Calu3 (cell line): ENCODE results near the gene CRIP2. TPM values are rescaled to one million over a fixed set of nuclear protein-coding genes. Genes with fewer than 3 reads are reported as not detected.
A peak's percentile ranks its signal among the peaks of the same experiment; 100 is the strongest.

Experiments used
- BruUV-seq: library from RNA; stranded (reverse); fragments of 400-500 nt; replicated peaks from 2 replicates; lab custom pipeline; 2021; lab: Mats Ljungman, UMichigan
- CTCF ChIA-PET: fragments of 300-600 bp; sonication (Branson Sonifier 250); formaldehyde crosslinking; loops from one replicate; lab custom pipeline; 2022; ENCODE audit warnings: antibody characterized with exemption; lab: Charles Lee
- DNase-seq: peaks from one replicate; pipeline ENCODE4 v3.0.0; 2022
- H3K27ac Mint-ChIP-seq: one replicate; pipeline ENCODE4 v1.8.0; 2022; ENCODE audit warnings: mixed read lengths; ENCODE audit not compliant: unreplicated experiment
- H3K27me3 Mint-ChIP-seq: one replicate; pipeline ENCODE4 v1.8.0; 2022; ENCODE audit warnings: mixed read lengths; ENCODE audit not compliant: unreplicated experiment
- H3K36me3 Mint-ChIP-seq: one replicate; pipeline ENCODE4 v1.8.0; 2022; ENCODE audit warnings: mild to moderate bottlenecking, moderate library complexity, mixed read lengths; ENCODE audit not compliant: insufficient read depth, unreplicated experiment
- H3K4me1 Mint-ChIP-seq: one replicate; pipeline ENCODE4 v1.8.0; 2022; ENCODE audit warnings: mild to moderate bottlenecking, low read depth, mixed read lengths; ENCODE audit not compliant: unreplicated experiment
- H3K4me3 Mint-ChIP-seq: one replicate; pipeline ENCODE4 v1.8.0; 2022; ENCODE audit warnings: mild to moderate bottlenecking, low read depth, moderate library complexity, mixed read lengths; ENCODE audit not compliant: unreplicated experiment
- H3K9me3 Mint-ChIP-seq: one replicate; pipeline ENCODE4 v1.8.0; 2022; ENCODE audit warnings: low read depth, mixed read lengths; ENCODE audit not compliant: unreplicated experiment
- CTCF ChIP-seq: fragments of 200-600 bp; IDR thresholded peaks from one replicate; pipeline ENCODE4 v1.8.0; 2022; ENCODE audit warnings: antibody characterized with exemption; ENCODE audit not compliant: unreplicated experiment
- intact Hi-C: fragments of 100-400 bp; cut with micrococcal nuclease; formaldehyde crosslinking; loops from one replicate; pipeline ENCODE4 v1.10.0; 2022; ENCODE audit not compliant: unreplicated experiment
- total RNA-seq: library from RNA; stranded (reverse); gene quantifications from 2 replicates; pipeline ENCODE4 v1.2.3, GENCODE V29; 2022

CRIP2 gene
- total RNA-seq, 1 experiment from 2014 or later: 70.1 TPM

GRCh38 chr14:105470350-105471296 is 4.0 kb upstream of the CRIP2 start:
- H3K4me1 Mint-ChIP-seq: peaks cover 7% of the 10 kb centered on the region
- intact Hi-C loops: no loop called here
- no peak for DNase-seq
- peaks cover 40% of the 10 kb centered on the region for H3K36me3 Mint-ChIP-seq
- H3K9me3 Mint-ChIP-seq: no peaks in the 10 kb centered on the region
- no peak overlapping the region for H3K27ac Mint-ChIP-seq
- CTCF ChIA-PET: interaction anchor here (0.5 kb wide), 1 partner anchor 58 kb away, joined by 3 read pairs; no protein-coding TSS in a partner anchor
- BruUV-seq: no TSS peak
- no peaks in the 10 kb centered on the region for H3K27me3 Mint-ChIP-seq
- H3K4me3 Mint-ChIP-seq: no peak overlapping the region
- TF ChIP-seq CTCF: peak; percentile 4

- H3K4me1 Mint-ChIP-seq: peaks cover 7% of the 10 kb centered on the region
- no peak overlapping the region for H3K4me3 Mint-ChIP-seq
- H3K9me3 Mint-ChIP-seq: no peaks in the 10 kb centered on the region
- intact Hi-C loops: no loop called here
- peaks cover 48% of the 10 kb centered on the region for H3K36me3 Mint-ChIP-seq
- no peaks in the 10 kb centered on the region for H3K27me3 Mint-ChIP-seq
- no peak for DNase-seq
- no peak overlapping the region for H3K27ac Mint-ChIP-seq
- no TSS peak for BruUV-seq
- no peak for TF ChIP-seq CTCF
- CTCF ChIA-PET: interaction anchor here (0.5 to 1.2 kb wide), 4 partner anchors 18 to 101 kb away, joined by 3 read pairs; no protein-coding TSS in a partner anchor
Measured at GRCh38 chr14:105471297-105471821, 3.3 kb upstream of the CRIP2 start.

DNA sequence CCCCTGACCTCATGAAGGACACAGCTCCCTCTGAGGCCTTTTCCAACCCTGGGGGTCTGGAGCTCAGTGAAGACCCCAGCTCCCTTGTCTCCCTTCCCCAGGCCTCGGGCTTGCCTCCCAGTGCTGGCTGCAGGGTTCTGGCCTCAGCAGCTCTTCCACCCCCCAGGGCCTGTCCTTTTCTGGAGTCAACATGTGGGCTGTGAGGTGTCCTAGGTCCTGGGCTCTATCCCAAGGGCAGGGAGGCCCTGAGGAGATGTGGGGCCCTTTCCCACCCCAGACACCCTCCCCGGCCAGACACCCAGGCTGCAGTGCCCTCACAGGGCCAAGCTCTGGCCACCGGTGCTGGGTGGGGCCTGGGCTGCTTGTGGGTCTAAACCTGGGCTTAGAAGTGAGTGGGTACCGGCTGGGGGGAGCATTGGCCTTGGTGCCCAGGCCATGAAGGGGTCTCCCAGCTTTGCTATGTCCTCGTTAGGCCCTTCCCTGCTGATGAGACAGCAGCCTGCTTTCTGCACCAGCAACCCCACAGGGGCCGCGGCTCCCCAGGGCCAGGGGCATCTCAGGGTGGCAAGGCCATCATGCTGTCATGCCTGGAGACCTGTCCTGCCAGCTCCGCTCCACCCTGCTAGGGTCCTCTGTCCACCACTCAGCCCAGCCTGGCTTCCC is 2.7 kb upstream of the CRIP2 start:
- Mint-ChIP-seq H3K9me3 (no peaks in the 10 kb centered on the region), H3K27ac (no peak overlapping the region), H3K27me3 (no peaks in the 10 kb centered on the region), H3K4me1 (peaks cover 9% of the 10 kb centered on the region), H3K4me3 (no peak overlapping the region), H3K36me3 (peaks cover 54% of the 10 kb centered on the region)
- DNase-seq: no peak
- CTCF ChIA-PET: interaction anchor here (0.6 to 1.2 kb wide), 4 partner anchors 9 to 101 kb away, joined by 3 to 7 read pairs (median 3); no protein-coding TSS in a partner anchor
- intact Hi-C loops: no loop called here
- TF ChIP-seq CTCF: no peak
- BruUV-seq: no TSS peak

DNA sequence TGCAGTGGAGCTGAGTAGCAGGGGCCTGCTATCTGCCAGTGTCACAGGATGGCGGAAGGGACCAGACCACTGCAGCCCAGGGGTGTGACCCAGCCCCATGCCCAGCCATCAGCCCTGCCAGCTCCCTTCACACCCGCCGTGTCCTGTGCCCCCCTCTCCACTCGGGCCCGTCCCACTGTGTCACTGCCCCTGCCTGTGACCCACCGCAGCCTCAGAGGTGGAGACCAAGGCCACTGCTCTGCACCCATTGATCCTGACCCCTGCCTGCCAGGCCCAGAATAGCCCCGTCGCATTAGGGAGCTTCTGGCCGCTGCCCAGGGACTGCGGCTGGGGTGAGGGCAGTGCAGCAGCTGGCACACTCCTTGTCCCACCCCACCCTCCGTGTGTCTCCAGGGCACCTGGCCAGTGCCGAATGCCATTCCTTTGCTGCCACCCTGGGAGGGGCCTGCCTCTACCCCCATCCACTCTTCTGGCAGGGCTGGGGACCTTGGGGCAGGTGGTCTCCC is 2.1 kb upstream of the CRIP2 start:
- intact Hi-C loops: no loop called here
- Mint-ChIP-seq H3K4me1 (peaks cover 15% of the 10 kb centered on the region), H3K27me3 (no peaks in the 10 kb centered on the region), H3K4me3 (peak overlapping the region; percentile 72), H3K9me3 (no peaks in the 10 kb centered on the region), H3K36me3 (peaks cover 59% of the 10 kb centered on the region), H3K27ac (no peak overlapping the region)
- CTCF ChIA-PET: interaction anchor here (0.5 to 1.2 kb wide), 5 partner anchors 8 to 57 kb away, joined by 3 to 13 read pairs (median 4); no protein-coding TSS in a partner anchor
- TF ChIP-seq CTCF: no peak
- peak; percentile 49 for DNase-seq
- BruUV-seq: no TSS peak
